CD4-positive, alpha-beta T cell (primary cell): ENCODE results near the gene BRD3. TPM values are rescaled to one million over a fixed set of nuclear protein-coding genes. Genes with fewer than 3 reads are reported as not detected.

ENCODE experiments used
- ATAC-seq: fragments of 200-7000 bp; cut with Tn5 transposase; one replicate; pipeline ENCODE4 v1.10.0; 2022; ENCODE audit warnings: mild to moderate bottlenecking; ENCODE audit not compliant: poor library complexity
- CTCF ChIA-PET: fragments of 350-600 bp; sonication (Branson Sonifier 250); formaldehyde crosslinking; loops from one replicate; lab custom pipeline; 2021; ENCODE audit warnings: antibody characterized with exemption, inconsistent platforms; lab: Charles Lee
- POLR2A ChIA-PET: fragments of 350-600 bp; sonication (Branson Sonifier 250); formaldehyde crosslinking; loops from one replicate; lab custom pipeline; 2021; ENCODE audit warnings: antibody characterized with exemption, inconsistent platforms; lab: Charles Lee
- DNase-seq, 14 experiments: peaks; one replicate each; pipeline ENCODE4 v3.0.0-alpha.2; 2013 to 2020; ENCODE audit warnings: mixed read lengths in 2 of 14
- H3K27ac ChIP-seq, 2 donors: one replicate each; pipeline versions ENCODE4 v1.5.1 to v1.7.0; 2013; ENCODE audit warnings: low read length in 2 of 2, low read depth in 1 of 2, mild to moderate bottlenecking in 1 of 2
- H3K27me3 ChIP-seq, 2 experiments: 1 replicate in 1 of 2; 2 replicates in 1 of 2; pipeline versions ENCODE4 v1.6.1 to v1.7.0; 2013; ENCODE audit warnings: low read length in 2 of 2, control low read depth in 1 of 2, mild to moderate bottlenecking in 1 of 2, moderate library complexity in 1 of 2; ENCODE audit not compliant: insufficient read depth in 2 of 2, control insufficient read depth in 1 of 2
- H3K36me3 ChIP-seq: one replicate; pipeline ENCODE4 v1.6.1; 2013; ENCODE audit warnings: low read length, control low read depth; ENCODE audit not compliant: insufficient read depth
- H3K4me1 ChIP-seq: one replicate; pipeline ENCODE4 v1.6.1; 2013; ENCODE audit warnings: low read length, control low read depth; ENCODE audit not compliant: insufficient read depth
- H3K4me3 ChIP-seq: one replicate; pipeline ENCODE4 v1.5.1; 2013; ENCODE audit warnings: mild to moderate bottlenecking, low read length, moderate library complexity
- H3K9me3 ChIP-seq, 2 experiments: 1 replicate in 1 of 2; 2 replicates in 1 of 2; pipeline versions ENCODE4 v1.6.1 to v1.7.0; 2013; ENCODE audit warnings: low read length in 2 of 2, mild to moderate bottlenecking in 2 of 2, control low read depth in 1 of 2, moderate library complexity in 1 of 2; ENCODE audit not compliant: control insufficient read depth in 1 of 2, insufficient read depth in 1 of 2
- H3K27ac Mint-ChIP-seq: one replicate; pipeline ENCODE4 v1.8.0; 2020; ENCODE audit warnings: mixed read lengths
- H3K27me3 Mint-ChIP-seq: one replicate; pipeline ENCODE4 v1.8.0; 2021; ENCODE audit warnings: mixed read lengths
- H3K36me3 Mint-ChIP-seq: one replicate; pipeline ENCODE4 v1.8.0; 2021; ENCODE audit warnings: low read depth, mixed read lengths
- H3K4me1 Mint-ChIP-seq: one replicate; pipeline ENCODE4 v1.8.0; 2021; ENCODE audit warnings: low read depth, mixed read lengths
- H3K4me3 Mint-ChIP-seq: one replicate; pipeline ENCODE4 v1.8.0; 2020; ENCODE audit warnings: mild to moderate bottlenecking, mixed read lengths
- H3K9me3 Mint-ChIP-seq: one replicate; pipeline ENCODE4 v1.8.0; 2020; ENCODE audit warnings: mixed read lengths
- CTCF ChIP-seq: fragments of 200-600 bp; IDR thresholded peaks from one replicate; pipeline ENCODE4 v1.8.0; 2022; ENCODE audit warnings: antibody characterized with exemption, mild to moderate bottlenecking
- intact Hi-C, 2 experiments: fragments of 100-400 bp; cut with DNase I in 1 of 2; cut with micrococcal nuclease in 1 of 2; formaldehyde crosslinking; loops; one replicate each; pipeline versions ENCODE4 v1.15.1 to v1.9.0; 2023 to 2025; cut with DNase I, micrococcal nuclease
- total RNA-seq, 174 experiments: library from RNA in 2 of 174; stranded (reverse) in 2 of 174; gene quantifications; one replicate each; pipeline ENCODE4 v1.2.3 and lab custom pipeline; 2021 to 2026

Gene BRD3
- total RNA-seq, 2 experiments from 2014 or later, result 26.7 to 29.0 TPM

- Histone ChIP-seq H3K36me3 (no peaks in the 10 kb centered on the region), H3K27ac (no peak overlapping the region), H3K4me3 (no peak overlapping the region), H3K27me3 (no peaks in the 10 kb centered on the region), H3K4me1 (no peaks in the 10 kb centered on the region), H3K9me3 (no peaks in the 10 kb centered on the region)
- no peak overlapping the region for H3K4me3 Mint-ChIP-seq
- H3K27me3 Mint-ChIP-seq, result no peaks in the 10 kb centered on the region
- H3K36me3 Mint-ChIP-seq, result no peaks in the 10 kb centered on the region
- no peak overlapping the region for H3K27ac Mint-ChIP-seq
- H3K4me1 Mint-ChIP-seq, result no peaks in the 10 kb centered on the region
- TF ChIP-seq CTCF, result no peak
- no peaks in the 10 kb centered on the region for H3K9me3 Mint-ChIP-seq
- CTCF ChIA-PET, result no interaction called here
- POLR2A ChIA-PET, result no interaction called here
- intact Hi-C loops, result no loop called here
- no peak for DNase-seq
- no peak for ATAC-seq
Measured at GRCh38 chr9:133980864-133981588, 86.8 kb downstream of the BRD3 start.

Other genes starting within 250 kb of the BRD3 start
- 1 to 10 TPM; 1.6 to 1.7 TPM for gene VAV2, start 75.7 kb downstream of the BRD3 start, total RNA-seq
- 1 to 10 TPM; 4.0 to 4.9 TPM for gene BRD3OS, start 42.5 kb downstream of the BRD3 start, total RNA-seq
- gene WDR5, start 68.1 kb upstream of the BRD3 start, total RNA-seq, result 10 to 100 TPM; 14.9 to 16.9 TPM
- gene RNU6ATAC, start 96.5 kb upstream of the BRD3 start, total RNA-seq, result 10 to 100 TPM; 46.6 to 74.5 TPM